ENCODE data around the gene NLRP6.
"Not testable (repeated sequence)": the region's sequence is repeated elsewhere in the genome, so short reads cannot be mapped to it uniquely, and the experiment has no call there.

The NLRP6 gene

GRCh38 chr11:255816-256215, 22.4 kb upstream of the NLRP6 start:
- DNase-seq (ENCODE audit: low read depth in 1 of 2, low spot score in 1 of 2) = no peak

GRCh38 chr11:256952-257737, 21.1 kb upstream of the NLRP6 start:
- DNase-seq (ENCODE audit: low read depth in 1 of 2, low spot score in 1 of 2) = no peak

- DNase-seq (ENCODE audit: low read depth in 1 of 2, low spot score in 1 of 2) = no peak
Measured at GRCh38 chr11:257766-258493, 20.3 kb upstream of the NLRP6 start.

GRCh38 chr11:259413-259812, 18.8 kb upstream of the NLRP6 start:
- no peak for DNase-seq (ENCODE audit: low read depth in 1 of 2, low spot score in 1 of 2)

- no peak for DNase-seq (ENCODE audit: low read depth in 1 of 2, low spot score in 1 of 2)
Measured at GRCh38 chr11:261624-262023, 16.6 kb upstream of the NLRP6 start.

- DNase-seq (ENCODE audit: low read depth in 1 of 2, low spot score in 1 of 2) = no peak
Measured at GRCh38 chr11:266676-267439, 11.3 kb upstream of the NLRP6 start.

GRCh38 chr11:267491-267994, 10.7 kb upstream of the NLRP6 start:
- DNase-seq (ENCODE audit: low read depth in 1 of 2, low spot score in 1 of 2) = no peak

GRCh38 chr11:268716-269145, 9.5 kb upstream of the NLRP6 start:
- not testable (repeated sequence) for DNase-seq (ENCODE audit: low read depth in 1 of 2, low spot score in 1 of 2)

GRCh38 chr11:269146-269890, 8.9 kb upstream of the NLRP6 start:
- no peak for DNase-seq (ENCODE audit: low read depth in 1 of 2, low spot score in 1 of 2)

- no peak for DNase-seq (ENCODE audit: low read depth in 1 of 2, low spot score in 1 of 2)
Measured at GRCh38 chr11:270451-271318, 7.5 kb upstream of the NLRP6 start.

GRCh38 chr11:271319-271715, 6.9 kb upstream of the NLRP6 start:
- DNase-seq (ENCODE audit: low read depth in 1 of 2, low spot score in 1 of 2) = no peak

GRCh38 chr11:272195-272930, 5.8 kb upstream of the NLRP6 start:
- DNase-seq (ENCODE audit: low read depth in 1 of 2, low spot score in 1 of 2) = no peak

GRCh38 chr11:272931-273198, 5.3 kb upstream of the NLRP6 start:
- no peak for DNase-seq (ENCODE audit: low read depth in 1 of 2, low spot score in 1 of 2)

- no peak for DNase-seq (ENCODE audit: low read depth in 1 of 2, low spot score in 1 of 2)
Measured at GRCh38 chr11:276219-276618, 2.0 kb upstream of the NLRP6 start.

- no peak for DNase-seq (ENCODE audit: low read depth in 1 of 2, low spot score in 1 of 2)
Measured at GRCh38 chr11:279040-279965, 1.1 kb downstream of the NLRP6 start.

GRCh38 chr11:279966-280705, 1.9 kb downstream of the NLRP6 start:
- DNase-seq (ENCODE audit: low read depth in 1 of 2, low spot score in 1 of 2) = no peak

GRCh38 chr11:280706-281485, 2.7 kb downstream of the NLRP6 start:
- no peak for DNase-seq (ENCODE audit: low read depth in 1 of 2, low spot score in 1 of 2)

Measured in stimulated activated CD4-positive, alpha-beta T cell treated with anti-CD3 and anti-CD28 coated beads, Interleukin-15, amount 100 ng/mL, for 1 hour (primary cell).